ENCODE results near the gene GHSR.

The GHSR gene

DNA sequence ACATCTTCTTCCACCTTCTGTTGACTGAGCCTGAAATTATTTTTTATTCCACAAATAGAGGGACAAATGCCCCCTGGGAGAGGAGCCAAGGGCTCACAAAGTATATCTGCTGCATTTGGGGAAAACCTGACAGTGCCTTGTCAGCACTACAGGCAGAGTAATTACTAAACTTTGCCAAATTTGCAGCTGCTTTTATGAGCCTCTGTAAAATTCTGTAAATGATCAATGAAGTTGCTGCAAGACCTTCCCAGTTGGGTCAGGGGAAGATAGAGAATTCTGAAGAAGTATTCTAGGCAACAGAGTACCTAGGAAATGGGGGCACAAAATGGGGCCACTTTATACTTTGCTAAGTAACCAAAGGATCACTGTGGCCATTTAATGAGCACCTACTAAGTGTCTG, 10.5 kb downstream of the GHSR start:
- DNase-seq, result no peak

DNA sequence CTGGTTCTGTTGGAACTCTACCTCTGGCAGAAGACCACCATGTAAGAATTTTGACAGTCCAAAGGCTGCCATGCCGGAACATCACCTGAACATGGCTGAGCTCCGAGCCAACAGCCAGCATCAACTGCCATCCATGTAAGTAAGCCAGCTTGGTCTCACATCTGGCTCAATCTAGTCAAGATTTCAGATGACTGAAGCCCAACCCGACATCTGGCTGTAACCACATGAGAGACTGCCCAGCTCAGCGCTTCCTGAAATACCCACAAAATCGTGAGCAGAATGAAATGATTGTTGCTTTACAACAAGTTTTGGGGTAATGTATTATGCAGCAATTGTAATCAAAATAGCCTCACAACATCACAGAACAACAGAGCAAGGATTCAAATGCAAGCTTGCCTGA, 32.9 kb downstream of the GHSR start:
- DNase-seq, result no peak

DNA sequence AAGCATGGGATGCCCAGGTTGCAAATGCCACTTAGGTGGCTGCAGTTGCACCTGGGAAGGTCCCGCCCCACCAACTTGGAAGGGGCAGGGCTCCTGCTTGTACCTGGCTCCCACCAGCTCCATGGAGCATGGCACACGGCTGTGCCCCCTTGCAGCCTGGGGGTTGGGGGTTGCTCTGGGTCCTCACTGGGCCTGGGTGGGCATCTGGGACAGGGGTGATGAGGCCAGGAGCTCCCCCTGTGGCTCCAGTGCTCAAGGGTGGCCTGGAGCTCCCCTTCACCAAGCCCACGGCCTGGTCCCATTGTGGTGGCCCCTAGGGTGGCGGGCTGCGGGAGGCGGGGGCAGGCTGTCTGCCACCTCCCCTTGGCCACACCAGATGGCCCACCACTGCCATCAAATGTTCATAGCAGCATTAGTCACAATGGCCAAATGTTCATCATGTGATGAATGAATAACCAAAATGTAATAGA, 36.7 kb downstream of the GHSR start:
- DNase-seq, result no peak

DNA sequence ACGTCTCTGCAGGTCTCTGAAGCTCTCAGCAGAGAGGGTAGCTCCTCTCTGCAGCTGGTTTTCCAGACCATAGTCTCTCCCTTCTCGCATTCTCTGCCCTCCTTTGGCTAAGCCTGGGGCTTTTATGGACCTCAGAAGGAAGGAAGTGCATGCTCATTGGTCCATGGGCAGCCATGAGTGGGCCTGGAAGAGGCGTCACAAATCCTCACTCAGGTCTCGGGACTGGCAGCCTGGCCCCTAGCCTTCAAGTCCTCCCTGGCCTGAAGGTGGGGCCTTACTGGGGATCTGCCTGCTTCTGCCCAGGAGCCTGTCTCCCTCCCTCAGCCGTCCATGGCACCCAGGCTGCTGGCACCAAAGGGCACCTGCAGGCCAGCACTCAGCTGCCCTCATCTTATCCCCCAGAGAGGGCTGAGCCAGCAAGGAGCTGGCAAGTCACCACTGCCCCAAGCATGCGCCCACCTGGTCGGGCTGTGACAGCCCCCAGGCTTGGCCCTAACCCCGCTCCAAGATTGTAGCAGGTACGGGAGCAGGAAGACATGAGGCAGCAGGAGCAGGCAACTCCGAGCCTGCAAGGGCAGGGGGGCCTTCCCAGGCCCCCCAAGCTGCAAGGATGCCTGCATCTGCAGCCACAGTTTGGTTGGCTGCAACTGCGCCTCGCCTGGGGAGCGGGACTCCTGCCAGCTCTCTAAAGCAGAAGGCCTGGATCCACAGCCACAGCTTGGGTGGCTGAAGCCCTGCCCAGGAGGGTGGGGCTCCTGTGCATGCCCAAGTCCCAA, 37.4 kb downstream of the GHSR start:
- no peak for DNase-seq

DNA sequence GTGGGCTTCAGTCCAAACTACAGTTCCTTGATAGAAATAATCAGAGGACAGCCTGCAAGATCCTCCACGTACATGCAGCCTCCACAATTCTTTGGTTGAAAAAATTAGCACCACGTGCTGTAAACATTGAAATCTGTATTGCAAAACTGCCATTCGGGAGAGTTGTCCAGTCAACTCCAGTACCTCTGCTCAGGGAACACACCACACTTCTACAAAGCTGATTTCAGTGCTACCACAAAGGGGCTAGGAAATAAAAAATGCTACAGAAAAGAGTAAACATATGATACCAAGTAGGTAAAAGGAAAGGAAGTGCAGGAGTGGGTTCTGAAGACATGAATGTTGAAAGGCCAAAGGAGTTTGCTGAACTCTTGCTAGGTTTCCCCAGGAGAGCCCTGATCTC, 40.4 kb downstream of the GHSR start:
- DNase-seq, result no peak

DNA sequence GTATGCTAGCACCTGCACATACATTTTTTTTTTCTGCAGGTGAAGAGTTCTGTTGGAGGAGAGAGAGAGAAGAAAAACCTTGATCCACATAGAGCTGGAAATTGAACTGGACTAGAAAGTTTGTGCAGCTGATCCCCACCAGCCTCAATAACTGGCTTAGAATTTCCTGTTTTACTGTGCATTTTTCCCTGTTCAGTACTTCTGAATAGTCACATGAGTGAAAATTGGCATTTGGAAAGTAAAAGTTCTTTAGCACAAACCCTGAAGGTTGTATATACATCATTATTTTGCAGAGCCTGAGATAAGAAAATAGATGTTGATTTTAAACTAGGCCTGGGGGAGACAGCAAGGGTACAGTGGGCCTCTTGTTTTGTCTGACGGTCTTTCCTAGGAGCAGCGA, 42.3 kb downstream of the GHSR start:
- no peak for DNase-seq

DNA sequence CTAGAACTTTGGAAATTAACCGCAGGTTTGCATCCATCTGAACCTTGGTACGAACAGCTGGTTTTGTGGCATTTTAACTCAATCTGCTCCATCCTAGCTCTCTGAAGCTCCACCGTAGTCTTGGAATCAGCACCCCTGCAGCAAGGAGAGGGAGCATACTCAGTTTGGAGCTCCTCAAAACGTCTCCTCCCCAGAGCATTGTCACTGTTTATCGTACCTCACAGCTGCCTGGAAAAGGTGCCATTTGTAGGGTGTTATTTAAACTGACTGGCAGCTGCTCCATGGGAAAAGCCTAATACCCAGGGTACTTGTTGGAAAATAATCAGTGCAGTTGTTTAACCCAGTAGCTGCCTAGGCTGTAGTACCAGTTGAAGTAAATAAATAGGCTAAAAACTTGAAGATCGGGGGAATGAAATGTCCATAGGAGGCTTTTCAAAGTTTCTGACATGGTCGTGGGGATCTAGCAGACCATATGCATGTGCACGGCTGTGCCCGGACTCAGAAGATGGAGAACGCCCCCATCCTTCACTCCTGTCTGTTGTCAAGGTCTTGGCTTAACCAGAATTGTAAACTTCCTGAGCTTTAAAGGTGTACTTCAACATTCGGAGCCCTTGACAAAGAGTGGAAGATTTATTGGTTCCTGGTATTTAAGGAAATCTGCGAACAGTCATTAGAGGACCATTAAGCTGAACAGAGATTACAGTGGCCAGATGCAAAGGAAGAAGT, 43.9 kb downstream of the GHSR start:
- DNase-seq, result no peak

DNA sequence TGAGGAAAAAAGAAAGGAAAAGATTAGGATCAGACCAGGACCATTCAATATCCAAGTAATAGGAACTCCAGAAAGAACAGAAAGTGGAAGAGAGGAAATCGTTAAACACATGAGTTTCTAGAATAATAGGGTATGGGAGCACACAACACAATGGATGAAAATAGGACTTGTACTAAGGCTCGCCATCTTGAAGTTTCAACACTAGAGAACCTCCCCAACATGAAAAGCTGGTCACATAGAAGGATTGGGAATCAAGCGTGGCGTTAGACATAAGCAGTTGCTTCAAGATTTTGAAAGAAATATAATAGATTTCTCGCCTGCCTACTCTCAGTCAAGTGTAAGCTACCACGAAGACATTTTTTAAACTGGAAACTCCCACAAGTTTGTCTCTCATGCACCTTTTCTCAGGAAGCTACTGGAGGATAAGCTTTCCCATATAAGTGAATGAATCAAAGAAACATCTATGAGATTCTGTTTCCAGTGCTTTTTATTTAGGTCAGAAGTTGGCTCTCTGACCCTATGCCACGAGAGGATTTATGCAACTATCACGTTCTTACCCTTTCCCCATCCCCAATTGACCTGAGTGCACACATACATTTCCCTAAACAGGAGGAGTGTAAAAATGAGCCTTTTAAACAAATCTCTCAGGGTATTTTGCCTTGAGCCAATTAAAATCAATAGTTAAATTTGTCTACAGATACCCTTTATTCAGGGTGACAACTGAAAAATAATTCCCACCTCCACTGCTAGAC, 45.2 kb downstream of the GHSR start:
- no peak for DNase-seq

DNA sequence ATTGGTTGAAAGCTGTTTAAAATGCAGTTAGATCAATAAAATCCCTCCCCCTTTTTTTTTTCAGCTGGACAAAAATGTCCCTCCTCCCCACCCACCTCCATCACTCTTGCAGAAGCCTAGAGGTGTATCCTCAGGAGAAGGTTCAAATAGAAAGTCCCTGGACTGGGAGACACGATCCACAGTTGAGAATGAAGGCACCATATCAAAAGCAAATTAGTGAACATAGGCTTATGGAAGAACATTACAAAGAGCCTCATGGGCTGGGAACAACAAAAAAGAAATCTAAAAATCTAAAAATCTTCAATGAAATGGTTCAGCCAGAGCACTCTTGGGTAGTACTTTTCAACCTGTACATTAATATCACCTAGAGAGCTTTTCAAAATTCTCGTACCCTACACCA, 46.2 kb downstream of the GHSR start:
- no peak for DNase-seq

DNA sequence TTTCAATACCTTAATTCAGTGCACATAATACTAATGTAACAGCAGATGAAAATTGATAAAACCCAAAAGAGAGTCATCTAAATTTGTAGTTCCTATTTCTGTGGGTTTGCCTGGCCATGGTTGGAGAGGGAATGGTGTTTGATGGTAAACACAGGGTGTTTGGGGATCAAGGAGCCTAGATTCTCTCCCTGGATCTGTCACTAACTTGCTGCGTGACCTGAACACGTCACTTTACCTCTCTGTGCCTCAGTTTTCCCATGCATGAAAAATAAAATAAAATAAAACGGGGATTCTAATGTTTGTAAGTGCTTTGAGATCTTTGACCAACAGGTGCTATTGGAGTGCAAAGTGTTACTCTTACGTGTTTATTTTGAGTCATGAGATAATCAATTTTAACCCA, 49.8 kb downstream of the GHSR start:
- DNase-seq, result no peak

DNA sequence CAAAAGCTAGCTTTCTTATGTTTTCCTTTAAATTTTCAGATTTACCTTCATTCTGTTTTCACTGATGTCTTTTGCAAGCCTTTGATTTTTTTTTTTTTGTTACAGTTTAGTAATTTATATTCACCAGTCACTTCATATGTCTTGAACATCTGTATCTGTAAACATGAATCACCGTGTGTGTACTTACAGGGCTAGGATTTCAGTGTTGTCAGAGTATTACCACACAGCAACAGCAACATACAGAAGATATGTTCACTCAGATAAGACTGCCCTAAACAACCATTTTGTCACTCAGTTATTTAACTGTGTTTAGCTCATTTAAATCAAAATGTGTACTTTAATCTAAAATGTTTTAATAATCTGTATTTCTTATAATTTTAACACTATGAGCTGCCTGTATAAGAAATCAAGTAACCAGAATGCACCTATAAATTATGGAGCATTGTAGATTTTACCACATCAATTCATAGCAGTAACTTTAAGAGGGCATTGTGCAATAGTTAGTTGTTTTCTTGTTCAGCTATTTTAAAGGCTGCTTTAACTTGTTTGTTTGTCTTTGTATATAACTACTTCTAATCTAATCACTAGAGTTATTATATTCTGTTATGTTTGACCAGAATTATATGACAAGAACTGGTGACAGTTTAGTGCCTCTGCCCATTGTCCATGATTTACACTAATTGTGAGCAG, 50.4 kb downstream of the GHSR start:
- DNase-seq, result no peak

DNA sequence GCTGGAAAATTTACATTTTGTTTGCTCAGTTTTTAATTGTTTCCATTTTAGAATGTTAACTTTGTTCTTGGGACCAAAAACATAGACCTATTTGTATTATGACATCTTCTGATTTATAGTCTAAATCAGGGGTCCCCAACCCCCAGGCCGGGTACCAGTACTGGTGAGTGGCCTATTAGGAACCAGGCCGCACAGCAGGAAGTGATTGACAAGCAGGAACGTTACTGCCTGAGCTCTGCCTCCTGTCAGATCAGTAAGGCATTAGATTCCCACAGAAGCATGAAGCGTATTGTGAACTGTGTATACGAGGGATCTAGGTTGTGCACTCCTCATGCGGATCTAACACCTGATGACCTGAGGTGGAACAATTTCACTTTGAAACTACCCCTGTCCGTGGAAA, 51.9 kb downstream of the GHSR start:
- DNase-seq, result no peak

DNA sequence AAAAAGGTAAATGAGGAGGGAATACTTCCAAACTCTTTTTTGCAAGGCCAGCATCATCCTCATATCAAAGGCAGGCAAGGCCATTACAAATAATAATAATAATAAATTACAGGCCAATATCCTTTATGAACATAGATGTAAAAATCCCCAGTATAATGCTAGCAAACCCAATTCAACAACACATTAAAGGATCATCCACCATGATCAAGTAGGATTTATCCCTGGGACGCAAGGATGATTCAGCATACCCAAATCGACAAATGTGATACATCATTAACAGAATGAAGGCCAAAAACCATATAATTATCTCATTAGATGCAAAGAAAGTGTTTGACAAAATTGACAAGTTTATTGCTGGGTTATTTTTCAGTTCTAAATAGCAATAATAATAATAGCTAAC, 53.6 kb downstream of the GHSR start:
- no peak for DNase-seq

All from activated T-cell treated with anti-CD3 and anti-CD28 coated beads for 4 hours (primary cell).